Measurements from ENCODE around the gene LITAF.

DNA sequence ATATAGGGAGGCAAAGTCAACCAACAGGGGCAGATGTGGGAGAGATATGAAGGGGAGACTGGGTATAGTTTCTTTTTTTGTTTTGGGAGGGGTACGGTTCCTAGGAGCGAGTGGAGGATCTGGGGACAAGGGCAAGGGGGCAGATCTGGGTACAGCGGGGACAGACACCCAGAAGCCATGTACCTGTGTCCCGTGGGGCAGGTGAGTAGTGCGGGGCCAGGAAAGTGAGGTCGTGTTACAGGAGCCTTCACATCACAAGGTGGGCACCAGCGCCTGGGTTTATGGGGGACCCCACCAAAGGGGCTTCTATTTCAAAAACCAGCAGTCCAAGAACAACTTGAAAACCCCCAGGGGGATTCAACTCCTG is 11.5 kb downstream of the LITAF start:
- TF ChIP-seq EZH2 (IDR thresholded peaks at IDR 0.05; ENCODE audit: insufficient read depth, poor library complexity, severe bottlenecking), result no peak
- no peak for TF ChIP-seq EZH2phosphoT487 (IDR thresholded peaks at IDR 0.05; ENCODE audit: insufficient read depth, low read depth)
